WTC11 (cell line): ENCODE results near the gene RAB3IL1. TPM values are rescaled to one million over a fixed set of nuclear protein-coding genes. Genes with fewer than 3 reads are reported as not detected.
A peak's percentile ranks its signal among the peaks of the same experiment; 100 is the strongest.

Experiments
- ATAC-seq: fragments of 200-7000 bp; cut with Tn5 transposase; 2 replicates; pipeline ENCODE4 v1.10.0; 2021; ENCODE audit warnings: mild to moderate bottlenecking, moderate library complexity
- CTCF ChIA-PET: fragments of 300-600 bp; sonication (Branson Sonifier 250); formaldehyde crosslinking; loops from one replicate; lab custom pipeline; 2021; ENCODE audit warnings: antibody characterized with exemption; lab: Charles Lee
- POLR2A ChIA-PET: fragments of 350-600 bp; sonication (Branson Sonifier 250); formaldehyde crosslinking; loops from one replicate; lab custom pipeline; 2021; ENCODE audit warnings: antibody characterized with exemption; lab: Charles Lee
- DNase-seq: peaks from one replicate; pipeline ENCODE4 v3.0.0; 2021; ENCODE audit warnings: low spot score
- H3K27ac Mint-ChIP-seq: 2 replicates; pipeline ENCODE4 v1.8.0; 2021; ENCODE audit warnings: mixed read lengths
- H3K27me3 Mint-ChIP-seq: 2 replicates; pipeline ENCODE4 v1.8.0; 2021; ENCODE audit warnings: low read depth, mild to moderate bottlenecking, moderate library complexity, mixed read lengths
- H3K36me3 Mint-ChIP-seq: 2 replicates; pipeline ENCODE4 v1.8.0; 2021; ENCODE audit warnings: mixed read lengths
- H3K4me1 Mint-ChIP-seq: 2 replicates; pipeline ENCODE4 v1.8.0; 2022; ENCODE audit warnings: mixed read lengths
- H3K4me3 Mint-ChIP-seq: 2 replicates; pipeline ENCODE4 v1.8.0; 2021; ENCODE audit warnings: mild to moderate bottlenecking, moderate library complexity, mixed read lengths
- H3K9me3 Mint-ChIP-seq: 2 replicates; pipeline ENCODE4 v1.8.0; 2021; ENCODE audit warnings: mixed read lengths
- ATF1 ChIP-seq: sonication (generic); formaldehyde crosslinking; IDR thresholded peaks from 2 replicates; pipeline ENCODE4 v1.8.1; 2023; ENCODE audit warnings: mild to moderate bottlenecking, moderate library complexity, missing genetic modification reagents
- CBFB ChIP-seq: sonication (generic); formaldehyde crosslinking; IDR thresholded peaks from 2 replicates; pipeline ENCODE4 v1.8.1; 2022; ENCODE audit warnings: mild to moderate bottlenecking, low read depth, missing genetic modification reagents
- CREB1 ChIP-seq: sonication (generic); formaldehyde crosslinking; IDR thresholded peaks from 2 replicates; pipeline ENCODE4 v1.8.0; 2023; ENCODE audit warnings: mild to moderate bottlenecking, missing genetic modification reagents
- ESRRA ChIP-seq: sonication (generic); formaldehyde crosslinking; IDR thresholded peaks from 2 replicates; pipeline ENCODE4 v1.8.1; 2022; ENCODE audit warnings: mild to moderate bottlenecking, missing genetic modification reagents, borderline replicate concordance
- FOXJ3 ChIP-seq: sonication (generic); formaldehyde crosslinking; IDR thresholded peaks from 2 replicates; pipeline ENCODE4 v1.9.0; 2021; ENCODE audit warnings: missing genetic modification reagents, mild to moderate bottlenecking, borderline replicate concordance
- GTF2I ChIP-seq: fragments of 250-450 bp; sonication (Bioruptor Pico); conservative IDR thresholded peaks from 2 replicates; pipeline ENCODE4 v1.4.0; 2021; ENCODE audit warnings: mild to moderate bottlenecking
- NFATC4 ChIP-seq: fragments of 250-450 bp; sonication (Bioruptor Pico); IDR thresholded peaks from 2 replicates; pipeline ENCODE4 v1.9.0; 2021; ENCODE audit warnings: mild to moderate bottlenecking
- NFYB ChIP-seq: sonication (generic); formaldehyde crosslinking; conservative IDR thresholded peaks from 2 replicates; pipeline ENCODE4 v1.8.0; 2022; ENCODE audit warnings: low read depth, missing genetic modification reagents
- TEAD4 ChIP-seq: sonication (generic); formaldehyde crosslinking; IDR thresholded peaks from 2 replicates; pipeline ENCODE4 v1.8.0; 2022; ENCODE audit warnings: mild to moderate bottlenecking, missing genetic modification reagents
- ZNF138 ChIP-seq: sonication (generic); formaldehyde crosslinking; conservative IDR thresholded peaks from 2 replicates; pipeline ENCODE4 v1.8.1; 2022; ENCODE audit warnings: mild to moderate bottlenecking, moderate library complexity, missing genetic modification reagents
- ZNF219 ChIP-seq: sonication (generic); formaldehyde crosslinking; IDR thresholded peaks from 2 replicates; pipeline ENCODE4 v1.8.0; 2023; ENCODE audit warnings: missing genetic modification reagents, mild to moderate bottlenecking, borderline replicate concordance
- total RNA-seq: library from RNA; stranded (reverse); gene quantifications from 3 replicates; pipeline ENCODE4 v1.2.3, GENCODE V29; 2021
- TF ChIP-seq, protein P1 (sequence below): sonication (generic); formaldehyde crosslinking; IDR thresholded peaks from 2 replicates; pipeline ENCODE4 v1.8.1; 2023; ENCODE audit warnings: mild to moderate bottlenecking, missing genetic modification reagents, moderate library complexity
- TF ChIP-seq, protein P2 (sequence below): fragments of 200-600 bp; IDR thresholded peaks from 2 replicates; pipeline ENCODE4 v1.8.0; 2022; ENCODE audit warnings: antibody characterized with exemption
- TF ChIP-seq, protein P3 (sequence below): sonication (generic); formaldehyde crosslinking; IDR thresholded peaks from 2 replicates; pipeline ENCODE4 v1.8.1; 2023; ENCODE audit warnings: mild to moderate bottlenecking, moderate library complexity, missing genetic modification reagents
- TF ChIP-seq, protein P4 (sequence below): fragments of 250-450 bp; sonication (Bioruptor Pico); conservative IDR thresholded peaks from 2 replicates; pipeline ENCODE4 v1.9.0; 2021; ENCODE audit warnings: mild to moderate bottlenecking
- TF ChIP-seq, protein P5 (sequence below): fragments of 250-450 bp; sonication (Bioruptor Pico); IDR thresholded peaks from 2 replicates; pipeline ENCODE4 v1.9.0; 2021; ENCODE audit warnings: mild to moderate bottlenecking
- TF ChIP-seq, protein P6 (sequence below): sonication (generic); formaldehyde crosslinking; IDR thresholded peaks from 2 replicates; pipeline ENCODE4 v1.8.0; 2022; ENCODE audit warnings: mild to moderate bottlenecking, missing genetic modification reagents

RAB3IL1 gene
- total RNA-seq, 1 experiment from 2014 or later: 7.2 TPM

DNA sequence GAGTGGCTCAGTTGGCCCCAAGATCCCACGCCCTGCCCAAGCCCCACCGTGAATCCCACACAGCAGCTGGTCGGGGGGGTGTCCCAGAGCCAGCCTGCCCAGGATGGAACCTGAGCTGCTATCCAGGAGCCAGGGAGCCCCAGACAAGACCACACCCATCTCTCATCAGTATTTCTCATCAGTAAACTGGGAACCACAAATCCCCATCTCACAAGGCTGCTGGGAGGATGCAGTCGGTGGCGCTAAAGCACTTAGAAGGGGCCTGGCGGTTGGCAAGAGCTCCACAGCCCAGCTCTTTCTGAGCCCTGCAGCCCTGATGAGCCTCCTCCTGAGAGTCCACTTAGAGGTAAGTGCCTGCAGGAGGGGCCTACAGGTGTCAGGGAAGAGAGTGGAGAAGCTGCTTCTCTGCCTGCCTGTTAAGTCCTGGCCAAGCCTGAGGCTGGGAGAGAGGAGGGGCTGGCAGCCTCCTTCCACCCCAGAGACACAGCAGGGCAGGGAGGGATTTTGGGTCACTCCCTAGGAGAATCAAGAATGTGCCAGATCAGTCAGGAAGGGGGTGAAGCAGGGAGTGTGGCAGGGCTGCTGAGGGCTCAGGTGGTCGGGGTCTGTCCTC is 32.1 kb downstream of the RAB3IL1 start:
- POLR2A ChIA-PET: no interaction called here
- peak; percentile 27 for ATAC-seq
- no peak for TF ChIP-seq ZNF138 (CRISPR knock-in tag)
- TF ChIP-seq, all 79 proteins: peak for 0
- CTCF ChIA-PET: interaction anchor here (1.0 to 3.1 kb wide), 7 partner anchors 13 to 223 kb away, joined by 4 to 29 read pairs (median 12); no protein-coding TSS in a partner anchor
- no peak overlapping the region for H3K4me3 Mint-ChIP-seq
- H3K27me3 Mint-ChIP-seq: 0 out of 2 replicates have a peak, but pooled peaks cover 4% of the 10 kb centered on the region
- no peak for DNase-seq
- no peaks in the 10 kb centered on the region; the same call in 1 of the 2 replicates for H3K36me3 Mint-ChIP-seq
- H3K9me3 Mint-ChIP-seq: no peaks in the 10 kb centered on the region; the same call in 1 of the 2 replicates
- H3K4me1 Mint-ChIP-seq: peaks cover 22% of the 10 kb centered on the region
- H3K27ac Mint-ChIP-seq: no peak overlapping the region

DNA sequence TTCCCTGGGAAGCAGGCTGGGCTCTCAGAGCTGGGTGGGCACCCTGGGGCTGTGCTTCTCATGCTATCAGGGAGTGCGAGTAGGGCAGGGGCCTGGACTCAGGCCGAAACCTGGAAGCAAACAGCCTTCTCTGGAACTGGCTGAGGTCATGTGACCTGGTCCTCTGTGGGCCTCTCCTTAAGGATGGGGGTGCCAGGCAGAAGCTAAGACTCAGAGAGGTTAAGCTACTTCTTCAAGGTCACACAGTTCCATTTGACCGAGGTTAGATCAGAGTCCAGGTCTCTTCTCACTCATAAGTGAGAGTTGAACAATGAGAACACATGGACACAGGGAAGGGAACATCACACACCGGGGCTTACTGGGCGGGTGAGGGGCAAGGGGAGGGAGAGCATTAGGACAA is 33.4 kb downstream of the RAB3IL1 start:
- H3K27me3 Mint-ChIP-seq: no peaks in the 10 kb centered on the region
- no peak for TF ChIP-seq NFYB (CRISPR knock-in tag)
- TF ChIP-seq, protein P1, sequence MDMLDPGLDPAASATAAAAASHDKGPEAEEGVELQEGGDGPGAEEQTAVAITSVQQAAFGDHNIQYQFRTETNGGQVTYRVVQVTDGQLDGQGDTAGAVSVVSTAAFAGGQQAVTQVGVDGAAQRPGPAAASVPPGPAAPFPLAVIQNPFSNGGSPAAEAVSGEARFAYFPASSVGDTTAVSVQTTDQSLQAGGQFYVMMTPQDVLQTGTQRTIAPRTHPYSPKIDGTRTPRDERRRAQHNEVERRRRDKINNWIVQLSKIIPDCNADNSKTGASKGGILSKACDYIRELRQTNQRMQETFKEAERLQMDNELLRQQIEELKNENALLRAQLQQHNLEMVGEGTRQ (CRISPR knock-in tag): peak; percentile 36; the same call in 1 of the 2 replicates
- no peak for TF ChIP-seq NFATC4 (CRISPR knock-in tag)
- TF ChIP-seq, protein P2, sequence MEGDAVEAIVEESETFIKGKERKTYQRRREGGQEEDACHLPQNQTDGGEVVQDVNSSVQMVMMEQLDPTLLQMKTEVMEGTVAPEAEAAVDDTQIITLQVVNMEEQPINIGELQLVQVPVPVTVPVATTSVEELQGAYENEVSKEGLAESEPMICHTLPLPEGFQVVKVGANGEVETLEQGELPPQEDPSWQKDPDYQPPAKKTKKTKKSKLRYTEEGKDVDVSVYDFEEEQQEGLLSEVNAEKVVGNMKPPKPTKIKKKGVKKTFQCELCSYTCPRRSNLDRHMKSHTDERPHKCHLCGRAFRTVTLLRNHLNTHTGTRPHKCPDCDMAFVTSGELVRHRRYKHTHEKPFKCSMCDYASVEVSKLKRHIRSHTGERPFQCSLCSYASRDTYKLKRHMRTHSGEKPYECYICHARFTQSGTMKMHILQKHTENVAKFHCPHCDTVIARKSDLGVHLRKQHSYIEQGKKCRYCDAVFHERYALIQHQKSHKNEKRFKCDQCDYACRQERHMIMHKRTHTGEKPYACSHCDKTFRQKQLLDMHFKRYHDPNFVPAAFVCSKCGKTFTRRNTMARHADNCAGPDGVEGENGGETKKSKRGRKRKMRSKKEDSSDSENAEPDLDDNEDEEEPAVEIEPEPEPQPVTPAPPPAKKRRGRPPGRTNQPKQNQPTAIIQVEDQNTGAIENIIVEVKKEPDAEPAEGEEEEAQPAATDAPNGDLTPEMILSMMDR: no peak
- no peak for TF ChIP-seq ESRRA (CRISPR knock-in tag)
- CTCF ChIA-PET: interaction anchor here (2.1 to 3.1 kb wide), 4 partner anchors 13 to 198 kb away, joined by 8 to 29 read pairs (median 15); no protein-coding TSS in a partner anchor
- H3K27ac Mint-ChIP-seq: no peak overlapping the region
- DNase-seq (no peak), ATAC-seq (no peak)
- H3K4me3 Mint-ChIP-seq: no peak overlapping the region
- H3K4me1 Mint-ChIP-seq: peaks cover 32% of the 10 kb centered on the region
- POLR2A ChIA-PET: no interaction called here
- no peaks in the 10 kb centered on the region; the same call in 1 of the 2 replicates for H3K9me3 Mint-ChIP-seq
- H3K36me3 Mint-ChIP-seq: no peaks in the 10 kb centered on the region; the same call in 1 of the 2 replicates

DNA sequence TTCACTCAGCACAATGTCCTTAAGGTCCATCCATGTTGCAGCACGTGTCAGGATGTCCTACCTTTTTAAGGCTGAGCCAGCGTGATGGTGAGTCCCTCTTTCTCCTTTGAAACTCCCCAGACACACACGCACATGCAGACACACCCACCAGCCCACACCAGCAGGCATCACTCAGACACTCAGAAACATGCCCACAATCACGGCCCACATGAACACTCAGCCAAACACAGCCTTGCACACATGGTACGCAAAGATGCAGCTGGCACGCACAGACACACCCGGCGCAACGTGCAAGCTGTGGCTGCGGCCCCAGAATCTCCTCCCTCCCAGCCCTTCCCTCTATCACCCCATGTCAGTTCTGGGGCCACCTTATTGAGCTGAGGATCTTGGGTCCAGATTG is 34.0 kb downstream of the RAB3IL1 start:
- POLR2A ChIA-PET: no interaction called here
- Mint-ChIP-seq H3K36me3 (no peaks in the 10 kb centered on the region; the same call in 1 of the 2 replicates), H3K9me3 (no peaks in the 10 kb centered on the region; the same call in 1 of the 2 replicates), H3K4me3 (no peak overlapping the region), H3K27me3 (no peaks in the 10 kb centered on the region), H3K27ac (peak overlapping the region; percentile 54; the same call in 1 of the 2 replicates), H3K4me1 (peaks cover 32% of the 10 kb centered on the region)
- no peak for DNase-seq
- TF ChIP-seq, protein P3, sequence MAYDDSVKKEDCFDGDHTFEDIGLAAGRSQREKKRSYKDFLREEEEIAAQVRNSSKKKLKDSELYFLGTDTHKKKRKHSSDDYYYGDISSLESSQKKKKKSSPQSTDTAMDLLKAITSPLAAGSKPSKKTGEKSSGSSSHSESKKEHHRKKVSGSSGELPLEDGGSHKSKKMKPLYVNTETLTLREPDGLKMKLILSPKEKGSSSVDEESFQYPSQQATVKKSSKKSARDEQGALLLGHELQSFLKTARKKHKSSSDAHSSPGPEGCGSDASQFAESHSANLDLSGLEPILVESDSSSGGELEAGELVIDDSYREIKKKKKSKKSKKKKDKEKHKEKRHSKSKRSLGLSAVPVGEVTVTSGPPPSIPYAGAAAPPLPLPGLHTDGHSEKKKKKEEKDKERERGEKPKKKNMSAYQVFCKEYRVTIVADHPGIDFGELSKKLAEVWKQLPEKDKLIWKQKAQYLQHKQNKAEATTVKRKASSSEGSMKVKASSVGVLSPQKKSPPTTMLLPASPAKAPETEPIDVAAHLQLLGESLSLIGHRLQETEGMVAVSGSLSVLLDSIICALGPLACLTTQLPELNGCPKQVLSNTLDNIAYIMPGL (CRISPR knock-in tag): no peak
- no peak for TF ChIP-seq CBFB (CRISPR knock-in tag)
- TF ChIP-seq ATF1 (CRISPR knock-in tag): no peak
- no peak for TF ChIP-seq CREB1 (CRISPR knock-in tag)
- TF ChIP-seq FOXJ3: no peak
- TF ChIP-seq, protein P1 (CRISPR knock-in tag): no peak
- TF ChIP-seq TEAD4 (CRISPR knock-in tag): no peak
- no peak for ATAC-seq
- CTCF ChIA-PET: interaction anchor here (2.7 to 4.7 kb wide), 4 partner anchors 13 to 64 kb away, joined by 18 to 33 read pairs (median 26); no protein-coding TSS in a partner anchor

DNA sequence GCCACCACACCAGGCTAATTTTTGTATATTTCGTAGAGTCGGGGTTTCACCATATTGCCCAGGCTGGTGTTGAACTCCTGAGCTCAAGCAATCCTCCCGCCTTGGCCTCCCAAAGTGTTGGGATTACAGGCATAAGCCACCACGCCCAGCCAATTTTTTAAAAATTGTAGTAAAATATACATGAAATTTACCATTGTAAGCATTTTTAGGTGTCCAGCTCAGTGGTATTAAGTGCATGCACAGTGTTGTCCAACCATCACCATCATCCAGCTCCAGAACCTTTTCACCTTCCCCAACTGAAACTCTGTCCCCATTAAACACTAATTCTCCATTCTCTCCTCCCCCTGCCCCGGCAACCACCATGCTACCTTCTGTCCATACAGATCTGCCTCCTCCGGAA is 34.5 kb downstream of the RAB3IL1 start:
- CTCF ChIA-PET: interaction anchor here (0.6 to 4.7 kb wide), 6 partner anchors 12 to 199 kb away, joined by 4 to 33 read pairs (median 20); no protein-coding TSS in a partner anchor
- H3K27me3 Mint-ChIP-seq: no peaks in the 10 kb centered on the region
- POLR2A ChIA-PET: no interaction called here
- TF ChIP-seq, protein P4, sequence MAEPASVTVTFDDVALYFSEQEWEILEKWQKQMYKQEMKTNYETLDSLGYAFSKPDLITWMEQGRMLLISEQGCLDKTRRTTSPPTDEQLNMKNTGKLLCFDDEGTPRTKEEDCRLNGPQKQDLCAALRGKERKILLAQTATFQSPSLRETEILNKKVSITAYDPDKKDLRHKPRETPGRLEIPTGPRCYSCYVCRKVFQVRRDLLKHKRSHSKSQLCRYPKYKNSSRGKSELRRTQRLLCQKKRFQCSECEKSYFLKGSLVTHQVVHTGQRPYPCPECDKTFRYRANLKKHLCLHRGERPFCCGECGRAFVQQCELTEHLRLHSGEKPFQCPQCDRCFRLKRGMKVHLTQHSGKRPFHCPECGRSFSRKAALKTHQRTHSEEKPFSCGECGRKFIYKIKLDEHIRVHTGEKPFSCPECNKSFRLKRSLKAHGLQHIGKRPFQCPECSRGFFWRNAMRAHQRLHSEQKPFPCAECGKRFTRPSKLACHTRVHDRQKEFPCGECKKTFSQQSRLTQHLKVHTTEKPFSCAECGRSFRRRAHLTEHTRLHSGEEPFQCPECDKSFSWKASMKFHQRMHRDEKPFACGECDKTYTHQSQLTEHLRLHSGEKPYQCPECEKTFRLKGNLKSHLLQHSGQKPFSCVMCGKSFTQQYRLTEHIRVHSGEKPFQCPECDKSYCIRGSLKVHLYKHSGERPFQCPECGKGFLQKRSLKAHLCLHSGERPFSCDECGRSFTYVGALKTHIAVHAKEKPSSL (CRISPR knock-in tag): no peak
- TF ChIP-seq, protein P5, sequence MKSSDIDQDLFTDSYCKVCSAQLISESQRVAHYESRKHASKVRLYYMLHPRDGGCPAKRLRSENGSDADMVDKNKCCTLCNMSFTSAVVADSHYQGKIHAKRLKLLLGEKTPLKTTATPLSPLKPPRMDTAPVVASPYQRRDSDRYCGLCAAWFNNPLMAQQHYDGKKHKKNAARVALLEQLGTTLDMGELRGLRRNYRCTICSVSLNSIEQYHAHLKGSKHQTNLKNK: no peak
- TF ChIP-seq, protein P6, sequence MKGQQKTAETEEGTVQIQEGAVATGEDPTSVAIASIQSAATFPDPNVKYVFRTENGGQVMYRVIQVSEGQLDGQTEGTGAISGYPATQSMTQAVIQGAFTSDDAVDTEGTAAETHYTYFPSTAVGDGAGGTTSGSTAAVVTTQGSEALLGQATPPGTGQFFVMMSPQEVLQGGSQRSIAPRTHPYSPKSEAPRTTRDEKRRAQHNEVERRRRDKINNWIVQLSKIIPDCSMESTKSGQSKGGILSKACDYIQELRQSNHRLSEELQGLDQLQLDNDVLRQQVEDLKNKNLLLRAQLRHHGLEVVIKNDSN: no peak
- TF ChIP-seq CREB1 (CRISPR knock-in tag) (no peak), ZNF219 (CRISPR knock-in tag) (no peak), GTF2I (CRISPR knock-in tag) (no peak)

More for the DNA sequence above, 34.5 kb downstream of the RAB3IL1 start:
- Mint-ChIP-seq H3K4me3 (no peak overlapping the region), H3K4me1 (peaks cover 32% of the 10 kb centered on the region), H3K36me3 (no peaks in the 10 kb centered on the region; the same call in 1 of the 2 replicates), H3K9me3 (no peaks in the 10 kb centered on the region; the same call in 1 of the 2 replicates), H3K27ac (peak overlapping the region; percentile 54; the same call in 1 of the 2 replicates)
- DNase-seq (no peak), ATAC-seq (no peak)
